Germinal center (tissue), 1 donor: ENCODE measurements around the gene ASCC1.
A peak's percentile ranks its signal among the peaks of the same experiment; 100 is the strongest.

Source experiments
- DNase-seq: peaks from one replicate; pipeline ENCODE4 v3.0.0; 2012; ENCODE audit warnings: mixed read lengths, low spot score

The ASCC1 gene

GRCh38 chr10:72081772-72082590 is 134.1 kb downstream of the ASCC1 start:
- no peak for DNase-seq

- no peak for DNase-seq
Observed at GRCh38 chr10:72081210-72081609, 134.9 kb downstream of the ASCC1 start.

GRCh38 chr10:72080042-72080975 is 135.8 kb downstream of the ASCC1 start:
- no peak for DNase-seq

GRCh38 chr10:72079356-72079755 is 136.7 kb downstream of the ASCC1 start:
- peak; percentile 57 for DNase-seq

- no peak for DNase-seq
Observed at GRCh38 chr10:72077275-72077990, 138.6 kb downstream of the ASCC1 start.

- no peak for DNase-seq
Observed at GRCh38 chr10:72076756-72077155, 139.3 kb downstream of the ASCC1 start.

- DNase-seq = no peak
Observed at GRCh38 chr10:72075376-72076115, 140.5 kb downstream of the ASCC1 start.

- DNase-seq = no peak
Observed at GRCh38 chr10:72074574-72075375, 141.3 kb downstream of the ASCC1 start.

GRCh38 chr10:72073708-72074573 is 142.1 kb downstream of the ASCC1 start:
- DNase-seq = no peak

- no peak for DNase-seq
Observed at GRCh38 chr10:72072639-72073038, 143.4 kb downstream of the ASCC1 start.

- DNase-seq = no peak
Observed at GRCh38 chr10:72072046-72072445, 144.0 kb downstream of the ASCC1 start.

- DNase-seq = no peak
Observed at GRCh38 chr10:72069751-72070526, 146.1 kb downstream of the ASCC1 start.

GRCh38 chr10:72068901-72069446 is 147.1 kb downstream of the ASCC1 start:
- no peak for DNase-seq

GRCh38 chr10:72068126-72068765 is 147.8 kb downstream of the ASCC1 start:
- DNase-seq = no peak

GRCh38 chr10:72067463-72068125 is 148.5 kb downstream of the ASCC1 start:
- no peak for DNase-seq

GRCh38 chr10:72066318-72067284 is 149.5 kb downstream of the ASCC1 start:
- no peak for DNase-seq
